Midbrain (tissue), 1 donor: ENCODE results near the gene FBXL19.
A peak's percentile ranks its signal among the peaks of the same experiment; 100 is the strongest.

ENCODE experiments used
- DNase-seq: peaks from one replicate; lab custom pipeline; 2025; lab: John Stamatoyannopoulos, UW

FBXL19 gene

GRCh38 chr16:30986129-30986991 lies 63.0 kb downstream of the FBXL19 start:
- DNase-seq, result no peak

- DNase-seq, result no peak
Observed at GRCh38 chr16:30987581-30988190, 64.3 kb downstream of the FBXL19 start.

GRCh38 chr16:30989469-30990047 lies 66.2 kb downstream of the FBXL19 start:
- DNase-seq, result no peak

- no peak for DNase-seq
Observed at GRCh38 chr16:30990105-30990504, 66.7 kb downstream of the FBXL19 start.

GRCh38 chr16:30991052-30991451 lies 67.7 kb downstream of the FBXL19 start:
- no peak for DNase-seq

DNA sequence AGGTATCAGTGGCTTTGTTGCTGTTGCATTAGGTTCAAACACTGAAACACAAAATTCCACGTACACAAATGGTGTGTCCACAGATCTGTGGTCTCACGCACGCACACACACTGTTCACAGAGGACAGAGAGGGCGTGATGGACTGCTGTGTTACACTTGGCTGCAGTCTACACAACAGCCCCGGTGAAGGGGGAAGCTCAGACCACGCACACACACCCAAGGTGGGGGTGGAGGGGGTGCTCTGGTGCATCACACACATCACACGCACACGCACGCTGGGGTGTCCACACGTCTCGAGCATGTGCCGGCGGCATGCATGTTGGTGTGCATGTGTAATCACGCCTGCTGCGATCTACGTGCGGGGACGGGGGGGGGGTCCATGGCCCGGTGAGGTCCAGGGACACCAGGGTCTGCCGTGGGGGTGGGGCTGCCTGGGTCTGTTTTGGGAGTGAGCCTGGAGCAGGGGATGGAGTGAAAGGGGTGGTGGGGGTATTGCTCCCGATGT lies 69.0 kb downstream of the FBXL19 start:
- no peak for DNase-seq

- DNase-seq, result no peak
Observed at GRCh38 chr16:30992931-30993816, 69.8 kb downstream of the FBXL19 start.

DNA sequence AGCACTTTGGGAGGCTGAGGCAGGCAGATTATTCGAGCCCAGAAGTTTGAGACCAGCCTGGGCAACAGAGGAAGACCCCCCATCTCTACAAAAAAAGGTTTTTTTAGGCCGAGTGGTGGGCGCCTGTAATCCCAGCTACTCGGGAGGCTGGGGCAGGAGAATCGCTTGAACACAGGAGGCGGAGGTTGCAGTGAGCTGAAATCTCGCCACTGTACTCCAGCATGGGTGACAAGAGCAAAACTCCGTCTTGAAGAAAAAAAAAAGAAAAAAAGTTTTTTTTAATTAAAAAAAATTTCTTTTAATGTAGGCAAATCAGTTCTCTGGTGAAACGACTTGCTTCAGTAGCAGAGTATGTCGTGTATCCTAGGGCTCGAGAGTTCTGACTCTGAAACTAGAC lies 72.6 kb downstream of the FBXL19 start:
- no peak for DNase-seq

DNA sequence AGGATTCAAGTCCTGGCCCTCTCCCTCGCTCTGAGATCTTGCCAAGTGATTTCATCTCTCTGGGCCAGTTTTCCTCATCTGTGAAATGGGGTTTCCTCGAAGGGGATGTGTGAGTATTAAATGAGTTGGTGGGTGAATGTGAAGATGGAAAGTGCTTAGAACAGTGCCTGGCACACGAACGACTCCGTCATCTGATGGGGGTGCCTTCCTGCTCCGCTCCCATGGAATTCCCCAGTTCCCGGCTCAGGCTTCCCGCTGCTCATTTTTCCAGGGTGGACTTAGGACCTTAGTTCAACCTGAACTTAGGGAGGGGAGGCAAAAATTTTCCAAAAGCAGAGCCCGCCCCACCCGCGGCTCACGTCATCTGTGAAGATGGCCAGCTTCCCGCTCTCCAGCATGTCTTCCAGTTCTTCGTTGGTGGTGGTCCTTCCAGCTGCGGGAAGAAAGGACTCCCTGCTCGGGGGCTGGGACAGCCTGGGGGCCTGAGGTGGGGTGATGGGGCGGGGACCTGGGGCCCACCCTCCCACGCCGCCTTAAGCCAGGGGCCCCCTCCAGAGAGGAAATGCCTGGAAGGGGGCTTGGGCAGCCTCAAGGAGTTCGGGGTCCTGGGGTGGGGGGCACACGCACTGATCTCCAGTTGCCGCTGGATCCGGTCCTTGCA lies 73.1 kb downstream of the FBXL19 start:
- DNase-seq, result no peak

GRCh38 chr16:30996985-30997724 lies 73.8 kb downstream of the FBXL19 start:
- DNase-seq, result peak; percentile 7

DNA sequence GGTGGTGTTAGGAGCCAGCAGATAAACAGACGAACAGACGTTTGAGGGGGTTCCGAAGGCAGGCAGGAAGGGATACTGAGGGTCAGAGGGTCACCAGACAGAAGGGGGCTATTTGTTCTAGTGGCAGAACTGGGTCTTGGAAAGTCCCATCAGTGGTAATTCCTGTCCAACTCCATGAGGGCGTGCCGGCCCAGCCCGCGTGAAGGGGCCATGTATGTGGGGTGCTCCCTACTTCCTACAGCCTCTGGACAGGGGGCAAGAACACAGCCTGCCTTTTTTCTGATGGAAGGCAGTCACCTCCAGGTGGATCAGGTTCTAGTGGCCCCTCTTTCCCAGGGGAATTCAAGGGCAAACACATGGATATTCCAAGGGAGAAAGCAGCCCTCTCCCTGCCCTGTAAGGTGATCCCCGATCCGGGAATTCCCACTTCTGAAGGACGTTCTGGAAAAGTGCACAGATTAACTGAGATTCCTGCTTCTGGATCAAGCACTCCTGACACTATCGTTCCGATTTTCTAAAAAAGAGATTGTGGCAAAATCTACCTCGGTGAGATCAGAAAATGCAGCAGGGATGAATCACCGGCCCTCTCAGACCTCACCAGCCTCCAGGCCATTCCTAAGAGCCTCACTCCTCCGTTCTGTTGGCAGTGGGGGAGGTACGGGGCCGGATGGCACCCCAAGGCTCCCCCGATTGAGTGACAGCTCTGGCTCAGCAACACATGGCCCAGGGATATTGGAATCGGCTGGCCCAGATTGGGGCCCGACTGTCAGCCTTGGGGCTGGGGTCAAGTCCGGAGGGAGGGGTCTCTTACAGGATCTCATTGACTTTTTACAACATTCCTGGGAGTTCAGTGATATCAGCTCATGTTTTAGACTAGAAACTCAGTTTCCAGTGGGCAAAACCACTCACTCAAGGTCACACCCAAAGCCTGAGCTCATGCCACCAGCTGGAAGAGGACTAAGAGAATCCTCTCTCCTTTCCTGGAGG lies 74.6 kb downstream of the FBXL19 start:
- no peak for DNase-seq
